ENCODE results near the gene IL1RAPL2.
"Not testable (repeated sequence)": the region's sequence is repeated elsewhere in the genome, so short reads cannot be mapped to it uniquely, and the experiment has no call there.

The IL1RAPL2 gene

GRCh38 chrX:105725228-105725627 is 1159.2 kb downstream of the IL1RAPL2 start:
- no peak for FAIRE-seq

GRCh38 chrX:105738162-105738561 is 1172.2 kb downstream of the IL1RAPL2 start:
- no peak for FAIRE-seq

GRCh38 chrX:105744291-105744690 is 1178.3 kb downstream of the IL1RAPL2 start:
- FAIRE-seq = no peak

- FAIRE-seq = no peak
Observed at GRCh38 chrX:105744946-105745345, 1178.9 kb downstream of the IL1RAPL2 start.

- no peak for FAIRE-seq
Observed at GRCh38 chrX:105745863-105746262, 1179.9 kb downstream of the IL1RAPL2 start.

GRCh38 chrX:105752338-105752956 is 1186.4 kb downstream of the IL1RAPL2 start:
- no peak for FAIRE-seq

GRCh38 chrX:105753411-105753810 is 1187.4 kb downstream of the IL1RAPL2 start:
- no peak for FAIRE-seq

- FAIRE-seq = no peak
Observed at GRCh38 chrX:105754286-105754964, 1188.4 kb downstream of the IL1RAPL2 start.

GRCh38 chrX:105755109-105755508 is 1189.1 kb downstream of the IL1RAPL2 start:
- FAIRE-seq = no peak

- no peak for FAIRE-seq
Observed at GRCh38 chrX:105758754-105759153, 1192.8 kb downstream of the IL1RAPL2 start.

GRCh38 chrX:105759598-105759997 is 1193.6 kb downstream of the IL1RAPL2 start:
- no peak for FAIRE-seq

- FAIRE-seq = no peak
Observed at GRCh38 chrX:105765691-105766090, 1199.7 kb downstream of the IL1RAPL2 start.

GRCh38 chrX:105773801-105774200 is 1207.8 kb downstream of the IL1RAPL2 start:
- FAIRE-seq = no peak

GRCh38 chrX:105775679-105776078 is 1209.7 kb downstream of the IL1RAPL2 start:
- FAIRE-seq = no peak

- no peak for FAIRE-seq
Observed at GRCh38 chrX:105781804-105782203, 1215.8 kb downstream of the IL1RAPL2 start.

GRCh38 chrX:105796877-105797276 is 1230.9 kb downstream of the IL1RAPL2 start:
- not testable (repeated sequence) for FAIRE-seq

GRCh38 chrX:105803891-105804290 is 1237.9 kb downstream of the IL1RAPL2 start:
- FAIRE-seq = no peak

GRCh38 chrX:105805655-105806054 is 1239.7 kb downstream of the IL1RAPL2 start:
- FAIRE-seq = not testable (repeated sequence)

- no peak for FAIRE-seq
Observed at GRCh38 chrX:105816517-105816916, 1250.5 kb downstream of the IL1RAPL2 start.

Measured in endometrium (tissue), 2 donors.